ENCODE data around the gene OLR1.

The OLR1 gene

GRCh38 chr12:10170216-10170615, 1.7 kb downstream of the OLR1 start:
- H3K4me1 ChIP-seq (ENCODE audit: low read length), result no peaks in the 10 kb centered on the region
- H3K4me2 ChIP-seq (ENCODE audit: low read length), result no peak overlapping the region
- TF ChIP-seq CTCF (IDR thresholded peaks at IDR 0.05; ENCODE audit: low read depth, low read length), result no peak
- no peak for TF ChIP-seq EZH2phosphoT487 (IDR thresholded peaks at IDR 0.05; ENCODE audit: low read depth)
- no peaks in the 10 kb centered on the region for H3K36me3 ChIP-seq (replicated peaks; ENCODE audit: low read depth, low read length)
- H3K27me3 ChIP-seq (ENCODE audit: low read depth, low read length), result peaks cover 44% of the 10 kb centered on the region
- H2AFZ ChIP-seq (ENCODE audit: low read depth, low read length), result no peak overlapping the region
- H4K20me1 ChIP-seq (ENCODE audit: insufficient read depth, low read length), result no peaks in the 10 kb centered on the region
- H3K9me3 ChIP-seq (ENCODE audit: insufficient read depth, low read length), result no peaks in the 10 kb centered on the region
- H3K27ac ChIP-seq (ENCODE audit: low read length), result no peak overlapping the region
- H3K4me3 ChIP-seq (ENCODE audit: low read length), result no peak overlapping the region
- no peaks in the 10 kb centered on the region for H3K79me2 ChIP-seq (ENCODE audit: low read length)
- no peak overlapping the region for H3K9ac ChIP-seq (ENCODE audit: low read length)

- Histone ChIP-seq H3K4me3 (ENCODE audit: low read length) (no peak overlapping the region), H3K27me3 (ENCODE audit: low read depth, low read length) (peaks cover 43% of the 10 kb centered on the region), H3K79me2 (ENCODE audit: low read length) (no peaks in the 10 kb centered on the region), H3K36me3 (replicated peaks; ENCODE audit: low read depth, low read length) (no peaks in the 10 kb centered on the region), H3K9me3 (ENCODE audit: insufficient read depth, low read length) (no peaks in the 10 kb centered on the region), H3K9ac (ENCODE audit: low read length) (no peak overlapping the region), H3K27ac (ENCODE audit: low read length) (no peak overlapping the region), H4K20me1 (ENCODE audit: insufficient read depth, low read length) (no peaks in the 10 kb centered on the region), H3K4me2 (ENCODE audit: low read length) (no peak overlapping the region), H2AFZ (ENCODE audit: low read depth, low read length) (no peak overlapping the region), H3K4me1 (ENCODE audit: low read length) (no peaks in the 10 kb centered on the region)
- TF ChIP-seq EZH2phosphoT487 (IDR thresholded peaks at IDR 0.05; ENCODE audit: low read depth), result no peak
- TF ChIP-seq CTCF (IDR thresholded peaks at IDR 0.05; ENCODE audit: low read depth, low read length), result no peak
Measured at GRCh38 chr12:10169104-10169503, 2.8 kb downstream of the OLR1 start.

- peaks cover 5% of the 10 kb centered on the region for H3K4me1 ChIP-seq (ENCODE audit: low read length)
- no peaks in the 10 kb centered on the region for H4K20me1 ChIP-seq (ENCODE audit: insufficient read depth, low read length)
- no peaks in the 10 kb centered on the region for H3K79me2 ChIP-seq (ENCODE audit: low read length)
- no peak for TF ChIP-seq CTCF (IDR thresholded peaks at IDR 0.05; ENCODE audit: low read depth, low read length)
- TF ChIP-seq EZH2phosphoT487 (IDR thresholded peaks at IDR 0.05; ENCODE audit: low read depth), result no peak
- H3K36me3 ChIP-seq (replicated peaks; ENCODE audit: low read depth, low read length), result no peaks in the 10 kb centered on the region
- no peak overlapping the region for H2AFZ ChIP-seq (ENCODE audit: low read depth, low read length)
- no peak overlapping the region for H3K4me2 ChIP-seq (ENCODE audit: low read length)
- no peak overlapping the region for H3K9ac ChIP-seq (ENCODE audit: low read length)
- no peak overlapping the region for H3K27ac ChIP-seq (ENCODE audit: low read length)
- H3K4me3 ChIP-seq (ENCODE audit: low read length), result no peak overlapping the region
- peaks cover 37% of the 10 kb centered on the region for H3K27me3 ChIP-seq (ENCODE audit: low read depth, low read length)
- H3K9me3 ChIP-seq (ENCODE audit: insufficient read depth, low read length), result no peaks in the 10 kb centered on the region
Measured at GRCh38 chr12:10167599-10167998, 4.3 kb downstream of the OLR1 start.

GRCh38 chr12:10165421-10165820, 6.5 kb downstream of the OLR1 start:
- H3K27me3 ChIP-seq (ENCODE audit: low read depth, low read length), result peaks cover 20% of the 10 kb centered on the region
- no peaks in the 10 kb centered on the region for H4K20me1 ChIP-seq (ENCODE audit: insufficient read depth, low read length)
- TF ChIP-seq EZH2phosphoT487 (IDR thresholded peaks at IDR 0.05; ENCODE audit: low read depth), result no peak
- peaks cover 16% of the 10 kb centered on the region for H3K4me1 ChIP-seq (ENCODE audit: low read length)
- no peak overlapping the region for H3K27ac ChIP-seq (ENCODE audit: low read length)
- H3K79me2 ChIP-seq (ENCODE audit: low read length), result no peaks in the 10 kb centered on the region
- H3K9me3 ChIP-seq (ENCODE audit: insufficient read depth, low read length), result no peaks in the 10 kb centered on the region
- H3K4me3 ChIP-seq (ENCODE audit: low read length), result no peak overlapping the region
- H3K4me2 ChIP-seq (ENCODE audit: low read length), result no peak overlapping the region
- no peak overlapping the region for H3K9ac ChIP-seq (ENCODE audit: low read length)
- no peaks in the 10 kb centered on the region for H3K36me3 ChIP-seq (replicated peaks; ENCODE audit: low read depth, low read length)
- H2AFZ ChIP-seq (ENCODE audit: low read depth, low read length), result no peak overlapping the region

- H3K4me3 ChIP-seq (ENCODE audit: low read length), result no peak overlapping the region
- TF ChIP-seq EZH2phosphoT487 (IDR thresholded peaks at IDR 0.05; ENCODE audit: low read depth) (no peak), CTCF (IDR thresholded peaks at IDR 0.05; ENCODE audit: low read depth, low read length) (no peak)
- no peak overlapping the region for H3K4me2 ChIP-seq (ENCODE audit: low read length)
- H3K27me3 ChIP-seq (ENCODE audit: low read depth, low read length), result peaks cover 32% of the 10 kb centered on the region
- no peaks in the 10 kb centered on the region for H3K9me3 ChIP-seq (ENCODE audit: insufficient read depth, low read length)
- H3K9ac ChIP-seq (ENCODE audit: low read length), result no peak overlapping the region
- no peaks in the 10 kb centered on the region for H3K79me2 ChIP-seq (ENCODE audit: low read length)
- no peaks in the 10 kb centered on the region for H3K36me3 ChIP-seq (replicated peaks; ENCODE audit: low read depth, low read length)
- H3K27ac ChIP-seq (ENCODE audit: low read length), result no peak overlapping the region
- H4K20me1 ChIP-seq (ENCODE audit: insufficient read depth, low read length), result no peaks in the 10 kb centered on the region
- H3K4me1 ChIP-seq (ENCODE audit: low read length), result peaks cover 21% of the 10 kb centered on the region
- no peak overlapping the region for H2AFZ ChIP-seq (ENCODE audit: low read depth, low read length)
Measured at GRCh38 chr12:10163084-10163483, 8.8 kb downstream of the OLR1 start.
